SKM-1 (cell line): ENCODE measurements around the gene EGR2.
A peak's percentile ranks its signal among the peaks of the same experiment; 100 is the strongest.

Experiments
- DNase-seq: peaks from one replicate; lab custom pipeline; 2025; ENCODE audit not compliant: unreplicated experiment; lab: John Stamatoyannopoulos, UW

The EGR2 gene

GRCh38 chr10:62818426-62819011, 2.4 kb upstream of the EGR2 start:
- DNase-seq = no peak

- no peak for DNase-seq
These were observed 1.7 kb upstream of the EGR2 start for GRCh38 chr10:62817766-62818425.

GRCh38 chr10:62817121-62817765, 1.1 kb upstream of the EGR2 start:
- no peak for DNase-seq

- no peak for DNase-seq
These were observed 163 bp downstream of the EGR2 start for GRCh38 chr10:62816076-62816330.

- DNase-seq = no peak
These were observed 638 bp downstream of the EGR2 start for GRCh38 chr10:62815381-62816075.

- no peak for DNase-seq
These were observed 1.3 kb downstream of the EGR2 start for GRCh38 chr10:62814756-62815380.

GRCh38 chr10:62813981-62814380, 2.2 kb downstream of the EGR2 start:
- DNase-seq = no peak

GRCh38 chr10:62813453-62813852, 2.7 kb downstream of the EGR2 start:
- DNase-seq = no peak

GRCh38 chr10:62812672-62813439, 3.3 kb downstream of the EGR2 start:
- DNase-seq = no peak

- no peak for DNase-seq
These were observed 4.8 kb downstream of the EGR2 start for GRCh38 chr10:62811159-62811875.

- DNase-seq = no peak
These were observed 5.8 kb downstream of the EGR2 start for GRCh38 chr10:62810156-62810902.

- no peak for DNase-seq
These were observed 9.9 kb downstream of the EGR2 start for GRCh38 chr10:62806251-62806650.

- no peak for DNase-seq
These were observed 10.7 kb downstream of the EGR2 start for GRCh38 chr10:62805231-62806099.

GRCh38 chr10:62804356-62805230, 11.6 kb downstream of the EGR2 start, which contains the start of gene ADO:
Gene ADO, plus strand, starts transcription at chr10:62804720. Its CDS starts 340 bp downstream, at chr10:62805060.
- DNase-seq = peak; percentile 72

GRCh38 chr10:62803724-62804355, 12.3 kb downstream of the EGR2 start:
- no peak for DNase-seq

- no peak for DNase-seq
These were observed 14.3 kb downstream of the EGR2 start for GRCh38 chr10:62801871-62802270.

GRCh38 chr10:62796896-62797295, 19.3 kb downstream of the EGR2 start:
- no peak for DNase-seq
